Epidermal melanocyte (primary cell): ENCODE measurements around the gene CHRDL2.
"Not testable (repeated sequence)": the region's sequence is repeated elsewhere in the genome, so short reads cannot be mapped to it uniquely, and the experiment has no call there.

Experiments
- DNase-seq: peaks from one replicate; pipeline ENCODE4 v3.0.0; 2011; ENCODE audit warnings: low spot score; ENCODE audit not compliant: insufficient read length

Gene CHRDL2

DNA sequence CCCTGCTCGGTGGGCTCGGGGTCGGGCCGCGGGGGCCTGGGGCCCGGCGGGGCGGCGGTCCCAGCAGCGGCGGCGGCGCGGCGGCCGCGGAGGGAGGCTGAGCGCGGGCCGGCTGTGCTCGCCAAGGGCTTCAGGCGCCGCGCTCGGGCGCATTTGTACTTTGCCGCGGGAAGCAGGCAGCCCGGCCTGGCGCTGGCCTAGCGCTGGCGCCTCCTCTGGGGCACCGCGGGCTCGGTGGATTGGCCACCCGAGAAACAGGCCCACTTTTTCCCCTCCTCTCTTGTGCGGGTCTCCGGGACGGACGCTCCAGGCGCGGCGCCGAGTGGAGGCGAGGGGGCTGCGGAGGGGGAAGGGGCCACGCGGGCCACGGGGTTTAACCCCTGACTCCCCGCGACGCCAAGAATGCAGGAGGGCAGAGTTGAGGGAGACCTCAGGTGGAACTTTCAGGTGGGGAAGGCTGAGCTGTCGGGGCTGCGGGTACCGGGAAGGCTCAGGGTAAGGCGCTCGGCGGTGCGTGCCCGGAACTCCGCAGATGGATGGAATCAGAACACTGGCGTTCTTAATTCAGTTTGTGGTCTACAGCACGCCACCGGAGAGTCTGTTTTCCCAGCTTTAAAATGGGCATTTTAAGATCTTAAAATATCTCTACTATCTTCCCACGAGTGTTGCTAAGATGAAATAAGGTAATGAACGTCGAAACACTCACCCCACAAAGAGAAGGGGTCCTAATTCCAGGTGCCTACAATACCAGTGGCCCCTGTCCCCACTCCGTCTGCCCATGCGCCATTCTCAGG is at the start of gene CHRDL2:
Gene CHRDL2 (minus strand): TSS at position 126 of the 794 bp plus-strand sequence. CDS start 538 bp downstream, outside the sequence.
- no peak for DNase-seq

GRCh38 chr11:74780248-74781005 is 49.2 kb upstream of the CHRDL2 start:
- no peak for DNase-seq

- no peak for DNase-seq
These were observed 47.4 kb upstream of the CHRDL2 start for GRCh38 chr11:74778581-74778980.

DNA sequence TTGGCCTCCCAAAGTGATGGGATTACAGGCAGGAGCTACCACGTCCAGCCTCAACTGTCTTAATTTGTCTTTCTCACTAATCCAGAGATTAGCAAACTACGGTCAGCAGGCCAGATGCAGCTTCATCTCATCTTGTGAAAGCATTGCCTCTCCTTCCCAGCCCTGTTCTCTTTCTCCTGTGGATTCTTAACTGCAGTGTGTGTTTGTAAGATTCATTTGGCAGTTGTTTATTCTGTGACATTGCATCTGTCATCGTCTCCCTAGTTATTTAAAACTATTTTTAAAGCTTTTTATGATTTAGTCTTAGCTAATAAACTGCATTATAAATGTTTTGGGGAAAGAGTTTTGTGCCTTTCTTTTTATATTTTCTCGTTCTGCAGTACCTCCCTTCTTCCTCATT is 46.7 kb upstream of the CHRDL2 start:
- DNase-seq, result no peak

DNA sequence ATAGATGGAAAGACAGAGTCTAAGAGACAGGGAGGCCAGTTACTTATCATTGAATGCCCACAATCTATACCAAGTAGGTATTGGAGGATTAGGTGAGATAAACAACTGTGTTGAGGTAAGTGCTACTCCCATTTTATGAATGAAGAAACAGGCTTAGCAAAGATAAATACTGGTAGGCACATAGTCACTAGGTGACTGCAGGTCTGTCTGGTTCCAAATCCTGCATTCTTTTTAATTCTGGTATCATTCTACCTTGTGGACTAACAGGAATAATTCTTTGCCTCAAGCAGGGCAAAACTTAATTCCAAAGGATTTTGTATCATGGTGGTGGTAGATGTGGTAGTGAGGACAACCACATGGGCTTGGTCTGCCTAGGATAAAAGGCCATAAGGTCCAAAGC is 45.8 kb upstream of the CHRDL2 start:
- no peak for DNase-seq

- DNase-seq, result no peak
These were observed 45.3 kb upstream of the CHRDL2 start for GRCh38 chr11:74776546-74776945.

- no peak for DNase-seq
These were observed 44.5 kb upstream of the CHRDL2 start for GRCh38 chr11:74775762-74776161.

GRCh38 chr11:74773476-74773875 is 42.2 kb upstream of the CHRDL2 start:
- no peak for DNase-seq

DNA sequence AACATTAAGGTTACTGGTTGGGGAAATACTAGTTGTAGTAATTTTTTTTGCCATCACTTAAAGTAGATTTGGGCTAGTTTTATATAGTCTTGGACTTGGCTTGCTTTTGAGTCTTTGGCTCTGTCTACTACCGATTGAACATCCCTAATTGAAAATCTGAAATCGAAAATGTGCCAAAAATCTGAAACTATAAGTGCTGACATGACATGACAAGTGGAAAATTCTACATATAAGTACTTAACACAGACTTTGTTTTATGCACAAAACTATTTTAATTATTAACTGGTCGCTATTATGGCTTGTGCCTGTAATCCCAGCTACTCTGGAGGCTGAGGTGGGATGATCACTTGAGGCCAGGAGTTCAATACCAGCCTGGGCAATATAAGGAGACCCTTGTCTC is 39.9 kb upstream of the CHRDL2 start:
- no peak for DNase-seq

DNA sequence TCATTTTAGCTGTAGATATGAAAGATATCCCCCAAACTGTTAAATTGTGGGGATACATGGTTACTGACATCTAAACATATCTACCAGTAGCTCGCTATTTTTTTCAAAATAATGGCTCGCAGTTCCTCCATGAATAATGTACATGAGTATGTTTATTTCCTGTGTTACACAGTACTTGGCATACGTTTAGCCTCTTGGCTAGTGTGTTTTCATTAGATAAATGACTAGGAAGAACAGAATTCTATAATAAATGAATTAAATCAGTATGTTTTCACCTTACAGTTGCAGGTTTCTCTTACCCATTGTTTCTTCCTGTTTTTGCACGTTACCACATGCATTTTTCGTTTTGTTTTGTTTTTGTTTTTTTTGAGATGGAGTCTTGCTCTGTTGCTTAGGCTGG is 39.2 kb upstream of the CHRDL2 start:
- no peak for DNase-seq

DNA sequence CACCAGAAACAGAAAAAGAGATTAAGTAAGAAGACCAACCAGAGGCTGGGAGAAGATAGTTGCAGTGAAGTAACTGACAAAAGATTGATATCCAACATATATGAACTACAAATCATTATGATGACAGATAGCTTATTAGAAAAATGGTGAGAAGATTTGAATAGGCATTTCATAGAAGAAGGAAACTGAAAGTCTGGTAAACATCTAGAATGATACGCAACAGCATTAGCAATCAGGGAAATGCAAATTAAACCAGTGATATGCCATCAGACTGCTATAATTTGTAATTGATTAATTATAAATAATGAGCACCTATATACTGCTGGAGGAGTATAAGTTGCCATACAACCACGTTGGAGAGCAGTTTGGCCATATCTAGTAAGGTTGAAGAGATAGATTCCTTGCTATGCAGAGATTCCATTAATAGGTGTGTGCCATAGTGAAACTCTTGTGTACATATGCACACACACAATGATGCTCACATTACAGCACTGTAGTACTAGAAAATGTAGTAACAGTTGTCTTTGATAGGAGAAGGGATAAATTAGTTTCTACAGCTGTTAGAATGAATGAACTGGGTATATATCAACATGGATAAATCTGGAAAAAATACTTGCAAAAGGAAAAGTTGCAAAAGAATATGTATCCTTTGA is 38.0 kb upstream of the CHRDL2 start:
- no peak for DNase-seq

- DNase-seq, result not testable (repeated sequence)
These were observed 37.0 kb upstream of the CHRDL2 start for GRCh38 chr11:74768172-74768651.

- no peak for DNase-seq
These were observed 35.7 kb upstream of the CHRDL2 start for GRCh38 chr11:74766905-74767304.

- no peak for DNase-seq
These were observed 25.3 kb upstream of the CHRDL2 start for GRCh38 chr11:74756571-74756970.

DNA sequence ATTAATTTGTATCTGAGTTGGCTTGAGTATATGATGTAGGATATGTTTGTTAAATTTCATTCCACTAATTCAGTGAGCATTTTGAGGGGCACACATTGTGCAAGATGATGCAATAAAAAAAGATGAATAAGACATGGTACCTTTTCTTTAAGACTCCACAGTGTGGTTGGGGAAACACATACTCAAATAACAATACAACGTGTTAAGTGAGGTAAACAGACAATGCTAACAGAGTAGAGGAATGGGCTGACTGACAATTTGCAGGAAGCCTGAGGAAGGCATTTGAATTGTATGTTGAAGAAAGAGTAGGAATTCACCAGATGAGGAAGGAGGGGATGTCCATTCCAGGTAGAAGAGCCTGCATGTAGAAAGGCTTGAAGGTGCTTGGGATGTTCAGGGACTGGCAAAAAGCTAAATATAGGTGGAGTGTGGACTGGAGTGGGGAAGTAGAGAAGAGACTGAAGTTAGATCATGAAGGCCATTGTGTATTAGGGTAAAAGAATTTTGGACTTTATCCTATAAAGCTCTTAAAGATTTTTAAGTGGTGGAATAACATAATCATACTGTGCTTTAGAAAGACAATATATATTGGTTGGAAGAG is 24.3 kb upstream of the CHRDL2 start:
- DNase-seq, result no peak

DNA sequence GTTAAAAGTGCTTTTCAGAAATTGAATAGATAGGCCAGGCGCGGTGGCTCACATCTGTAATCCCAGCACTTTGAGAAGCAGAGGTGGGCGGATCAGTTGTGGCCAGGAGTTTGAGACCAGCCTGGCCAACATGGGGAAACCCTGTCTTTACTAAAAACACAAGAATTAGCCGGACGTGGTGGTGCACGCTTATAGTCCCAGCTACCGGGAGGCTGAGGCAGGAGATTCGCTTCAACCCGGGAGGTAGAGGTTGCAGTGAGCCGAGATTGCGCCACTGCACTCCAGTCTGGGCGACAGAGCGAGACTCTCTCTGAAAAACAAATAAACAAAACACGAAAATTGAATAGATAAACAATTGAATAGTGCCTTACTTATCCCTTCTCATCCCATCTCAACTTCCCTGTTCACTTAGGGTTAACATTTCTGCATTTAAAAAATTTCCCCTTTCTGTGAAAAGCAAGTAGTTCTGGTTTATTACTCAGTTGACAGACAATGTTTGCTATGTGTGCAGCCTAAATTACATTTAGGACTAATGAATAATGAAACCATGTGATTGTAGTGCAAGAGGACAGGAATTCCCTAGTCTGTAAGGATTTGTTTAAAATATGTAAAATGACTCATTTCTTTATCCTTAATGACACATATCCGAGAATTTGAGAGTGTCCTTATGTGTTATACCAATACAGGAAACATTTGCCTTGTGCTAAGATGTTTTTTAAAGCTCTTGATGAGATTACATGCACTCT is 23.5 kb upstream of the CHRDL2 start:
- peak; percentile 66 for DNase-seq

- no peak for DNase-seq
These were observed 20.1 kb upstream of the CHRDL2 start for GRCh38 chr11:74751303-74751702.

GRCh38 chr11:74750598-74750997 is 19.4 kb upstream of the CHRDL2 start:
- DNase-seq, result not testable (repeated sequence)

DNA sequence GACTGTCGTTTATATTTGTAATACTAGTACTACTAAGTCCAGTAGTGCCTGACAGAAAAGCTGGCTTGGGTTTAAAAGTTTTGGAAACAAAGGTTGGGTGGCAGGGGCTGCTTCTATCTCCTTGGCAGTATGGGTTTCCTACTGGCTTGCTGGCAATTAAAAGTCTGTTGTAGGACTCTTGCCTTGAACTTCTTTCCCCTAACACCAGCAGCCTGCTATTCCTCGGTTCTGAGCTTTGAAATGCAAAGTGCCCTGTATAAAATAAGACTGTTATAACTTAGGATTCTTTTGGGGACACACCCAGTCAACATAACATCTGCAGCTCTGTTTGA is 18.7 kb upstream of the CHRDL2 start:
- DNase-seq, result no peak

DNA sequence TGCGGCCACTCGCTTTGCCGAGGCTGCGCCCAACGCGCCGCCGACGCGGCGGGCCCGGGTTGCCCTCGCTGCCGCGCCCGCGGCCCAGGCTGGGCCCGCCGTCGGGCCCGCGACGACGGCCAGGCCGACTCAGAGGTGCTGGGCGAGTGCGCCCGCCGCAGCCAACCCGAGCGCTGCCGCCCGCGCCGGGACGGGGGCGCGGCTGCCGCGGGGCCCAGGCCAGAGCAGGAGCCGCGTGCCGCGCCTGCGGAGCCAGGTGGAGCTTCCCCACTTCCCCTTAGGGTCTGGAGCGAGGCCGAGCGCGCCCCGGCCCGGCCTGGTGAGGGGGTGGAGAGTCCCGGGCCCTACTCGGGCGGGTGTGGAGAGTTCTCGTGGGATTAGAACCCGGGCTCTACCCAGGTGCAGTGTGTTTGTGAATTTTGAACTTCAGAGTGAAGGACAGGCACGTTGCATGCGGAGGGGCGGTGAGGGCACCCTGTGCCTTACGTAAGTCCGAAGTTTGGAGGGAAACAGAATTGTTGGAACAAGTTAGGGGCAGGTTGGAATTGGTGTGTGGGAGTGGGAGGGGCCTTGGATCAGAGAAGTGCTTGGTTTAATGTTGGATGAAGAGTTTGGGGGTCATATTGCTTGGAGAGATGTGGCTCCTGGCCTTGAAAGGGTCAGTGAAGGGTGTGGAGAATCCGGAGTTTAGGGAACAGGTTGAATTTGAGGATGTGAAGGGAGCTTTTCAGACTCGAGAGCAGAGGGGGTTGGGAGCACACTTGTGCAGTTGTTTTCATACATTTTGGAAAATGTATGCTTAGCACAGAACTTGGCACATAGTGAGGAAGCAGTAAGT is 18.1 kb upstream of the CHRDL2 start:
- no peak for DNase-seq
